Thoracic aorta (tissue), 2 donors: ENCODE data around the gene CDK10. TPM values are rescaled to one million over a fixed set of nuclear protein-coding genes. Genes with fewer than 3 reads are reported as not detected.

Experiments used
- ATAC-seq: fragments of 150-250 bp; one replicate; pipeline ENCODE4 v1.8.0; 2017; ENCODE audit warnings: low read depth; ENCODE audit not compliant: insufficient number of reproducible peaks, low FRiP score
- DNase-seq: peaks from one replicate; pipeline ENCODE4 v3.0.0-alpha.2; 2020; ENCODE audit warnings: low spot score
- H3K27ac ChIP-seq, 2 donors: fragments of 200-600 bp; sonication (generic); 1 replicate in 1 of 2; 2 replicates in 1 of 2; pipeline ENCODE4 v1.5.1; 2016; ENCODE audit warnings: mild to moderate bottlenecking in 2 of 2, moderate library complexity in 2 of 2
- H3K27me3 ChIP-seq: fragments of 200-600 bp; sonication (generic); replicated peaks from 2 replicates; pipeline ENCODE4 v1.6.0; 2016; ENCODE audit warnings: mild to moderate bottlenecking; ENCODE audit not compliant: insufficient read depth
- H3K36me3 ChIP-seq: fragments of 200-600 bp; sonication (generic); one replicate; pipeline ENCODE4 v1.5.1; 2016
- H3K4me1 ChIP-seq, 2 donors: fragments of 200-600 bp; sonication (generic); 1 replicate in 1 of 2; 2 replicates in 1 of 2; pipeline versions ENCODE4 v1.5.1 to v1.6.0; 2016; ENCODE audit warnings: low read depth in 2 of 2, mild to moderate bottlenecking in 1 of 2; ENCODE audit not compliant: control insufficient read depth in 1 of 2
- H3K4me3 ChIP-seq: fragments of 200-600 bp; sonication (generic); 2 replicates; pipeline ENCODE4 v1.5.1; 2016; ENCODE audit warnings: mild to moderate bottlenecking
- H3K9me3 ChIP-seq: fragments of 200-600 bp; sonication (generic); 2 replicates; pipeline ENCODE4 v1.5.1; 2016
- CTCF ChIP-seq: fragments of 200-600 bp; sonication (generic); IDR thresholded peaks from one replicate; pipeline ENCODE4 v1.5.1; 2019; ENCODE audit warnings: antibody characterized with exemption
- total RNA-seq, 2 donors: library from RNA; depleted of rRNA; stranded (reverse); fragments of >200 nt; gene quantifications; one replicate each; pipeline versions ENCODE4 v1.1.0 to v1.2.3, GENCODE V29; 2016

The CDK10 gene
- total RNA-seq, 2 donors from 2014 or later: 20.3 to 35.2 TPM

DNA sequence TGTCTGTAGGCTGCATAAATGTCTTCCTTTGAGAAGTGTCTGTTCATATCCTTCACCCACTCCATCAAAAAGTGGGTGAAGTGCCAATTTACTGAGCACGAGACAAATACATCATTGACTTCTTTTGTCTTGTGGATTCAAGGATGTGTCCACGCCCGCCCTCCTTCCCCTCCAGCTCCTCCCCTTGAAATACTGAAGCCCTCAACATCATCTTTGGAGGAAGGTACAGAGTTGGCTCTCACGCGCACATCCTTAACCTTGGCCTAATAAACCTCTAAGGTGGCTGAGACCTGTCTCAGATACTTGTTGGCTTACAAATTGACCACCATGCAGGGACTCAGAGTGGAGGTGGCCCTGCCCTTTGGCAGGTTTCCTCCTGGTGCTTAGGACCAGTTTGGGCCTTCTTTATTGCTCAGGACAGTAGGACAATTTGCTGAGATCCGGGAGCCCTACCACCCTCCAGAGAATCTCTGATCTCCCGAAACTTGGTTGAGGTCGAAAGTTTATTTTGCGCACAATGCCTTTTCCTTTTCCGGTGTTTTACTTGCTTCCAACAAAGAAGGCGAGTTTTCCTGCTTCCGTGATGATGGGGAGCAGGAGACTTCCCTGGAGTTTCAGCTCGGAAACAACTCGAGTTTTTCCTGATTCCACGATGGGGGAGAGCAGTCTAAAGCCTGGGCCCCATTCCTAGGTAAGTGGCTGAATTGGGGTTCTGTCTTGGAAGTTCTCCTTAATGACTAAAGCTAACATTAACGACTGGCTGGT lies 14.1 kb upstream of the CDK10 start:
- no peaks in the 10 kb centered on the region for H3K36me3 ChIP-seq
- H3K27me3 ChIP-seq: no peaks in the 10 kb centered on the region
- DNase-seq: no peak
- no peak overlapping the region for H3K4me3 ChIP-seq
- TF ChIP-seq CTCF: no peak
- no peak for ATAC-seq
- no peaks in the 10 kb centered on the region for H3K4me1 ChIP-seq
- H3K27ac ChIP-seq: no peak overlapping the region
- no peaks in the 10 kb centered on the region for H3K9me3 ChIP-seq

DNA sequence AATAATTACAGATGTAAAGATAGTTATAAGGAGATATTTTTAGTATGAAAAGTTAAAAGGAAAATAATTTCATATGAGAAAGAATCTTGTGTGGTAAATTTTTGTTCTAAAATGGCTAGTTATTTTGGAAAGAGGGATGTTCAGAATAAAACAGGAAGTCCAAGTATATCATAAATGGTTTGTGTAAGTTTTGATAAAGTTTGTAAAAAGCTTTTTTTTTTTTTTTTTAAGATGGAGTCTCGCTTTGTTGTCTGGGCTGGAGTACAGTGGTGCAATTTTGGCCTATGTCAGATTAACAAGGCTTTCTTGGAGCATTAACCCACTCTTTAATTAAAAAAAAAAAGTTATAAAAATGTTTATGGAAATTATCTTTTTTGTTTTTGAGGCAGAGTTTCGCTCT lies 8.2 kb upstream of the CDK10 start:
- no peaks in the 10 kb centered on the region for H3K9me3 ChIP-seq
- no peak for TF ChIP-seq CTCF
- no peaks in the 10 kb centered on the region for H3K36me3 ChIP-seq
- DNase-seq: no peak
- no peaks in the 10 kb centered on the region for H3K27me3 ChIP-seq
- ATAC-seq: no peak
- no peak overlapping the region for H3K27ac ChIP-seq
- H3K4me3 ChIP-seq: no peak overlapping the region
- H3K4me1 ChIP-seq: no peaks in the 10 kb centered on the region

GRCh38 chr16:89685916-89686315 lies 573 bp upstream of the CDK10 start:
- Histone ChIP-seq H3K36me3 (no peaks in the 10 kb centered on the region), H3K27ac (no peak overlapping the region), H3K9me3 (no peaks in the 10 kb centered on the region), H3K4me1 (peaks cover 5 to 8% of the 10 kb centered on the region in 2 donors), H3K4me3 (peak overlapping the region; percentile 99), H3K27me3 (no peaks in the 10 kb centered on the region)
- no peak for ATAC-seq
- DNase-seq: no peak
- TF ChIP-seq CTCF: no peak

DNA sequence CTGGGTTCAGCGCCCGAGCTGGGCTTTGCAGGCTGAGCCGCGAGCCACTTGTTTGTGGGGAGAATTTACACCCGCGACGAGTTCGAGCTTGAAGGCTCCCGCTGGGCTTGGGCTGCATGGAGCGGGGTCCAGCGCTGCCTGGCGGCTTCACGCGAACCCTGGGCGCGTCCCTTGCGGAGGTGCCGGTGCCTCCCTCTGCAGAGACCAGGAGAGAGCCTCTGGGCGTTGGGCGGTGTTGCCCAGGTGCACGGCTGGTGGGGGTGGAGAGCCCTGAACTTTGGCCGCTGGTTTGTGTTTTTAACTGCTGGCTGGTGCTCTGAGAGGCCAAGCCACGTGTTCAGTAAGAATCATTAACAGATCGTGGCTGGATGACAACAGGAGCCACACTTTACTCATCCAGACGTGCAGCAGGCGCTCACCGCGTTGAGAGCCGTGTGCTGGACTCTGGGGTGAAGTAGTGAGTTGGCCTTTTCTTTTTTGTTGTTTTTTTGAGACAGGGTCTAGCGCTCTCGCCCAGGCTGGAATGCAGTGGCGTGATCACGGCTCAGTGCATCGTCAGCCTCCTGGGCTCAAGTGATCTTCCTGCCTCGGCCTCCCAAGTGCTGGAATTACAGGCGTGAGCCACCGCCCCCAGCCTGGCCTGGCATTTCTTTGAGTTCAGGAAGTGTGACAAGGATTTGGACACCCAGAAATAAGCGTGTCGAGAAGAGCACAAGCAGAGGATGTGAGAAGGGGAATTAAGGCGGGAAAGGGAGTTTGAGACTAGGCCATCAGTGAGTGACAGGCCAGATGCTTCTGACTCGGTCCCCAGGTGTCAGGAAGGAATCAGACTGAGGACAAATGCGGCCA lies 827 bp downstream of the CDK10 start:
- Histone ChIP-seq H3K9me3 (no peaks in the 10 kb centered on the region), H3K27ac (peak overlapping the region; percentile 63 to 79), H3K4me3 (peak overlapping the region; percentile 99), H3K27me3 (no peaks in the 10 kb centered on the region), H3K4me1 (peaks cover 5 to 8% of the 10 kb centered on the region in 2 donors), H3K36me3 (peaks cover 9% of the 10 kb centered on the region)
- no peak for ATAC-seq
- no peak for DNase-seq
- no peak for TF ChIP-seq CTCF

DNA sequence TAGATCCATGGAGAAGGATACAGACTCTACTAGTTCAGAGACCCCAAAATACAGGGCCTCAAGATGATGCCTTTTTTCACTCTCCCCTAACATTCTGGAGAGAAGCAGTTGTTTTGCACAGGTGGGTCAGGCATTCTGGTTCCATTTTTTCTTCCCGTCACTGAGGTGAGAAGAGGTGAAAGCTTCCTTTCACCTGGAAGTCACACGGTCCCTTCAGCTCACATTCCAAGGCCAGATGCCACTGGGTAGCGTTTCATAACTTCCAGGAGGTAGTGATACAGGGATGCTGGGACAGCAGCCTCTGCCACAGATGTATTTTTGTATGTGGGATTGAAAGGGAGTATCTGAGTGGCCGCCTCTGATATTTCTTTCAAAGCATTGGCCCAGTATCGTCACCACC lies 1.9 kb downstream of the CDK10 start:
- Histone ChIP-seq H3K4me1 (peaks cover 5 to 8% of the 10 kb centered on the region in 2 donors), H3K4me3 (no peak overlapping the region), H3K36me3 (peaks cover 14% of the 10 kb centered on the region), H3K27ac (no peak overlapping the region), H3K27me3 (no peaks in the 10 kb centered on the region), H3K9me3 (no peaks in the 10 kb centered on the region)
- no peak for TF ChIP-seq CTCF
- ATAC-seq (no peak), DNase-seq (no peak)
